H4 (cell line): Measurements from ENCODE around the gene HOXD4. TPM values are rescaled to one million over a fixed set of nuclear protein-coding genes. Genes with fewer than 3 reads are reported as not detected.

Experiments used
- DNase-seq: peaks from one replicate; pipeline ENCODE4 v3.0.0-alpha.2; 2015; ENCODE audit warnings: low spot score
- total RNA-seq: library from RNA; depleted of rRNA; stranded (reverse); fragments of >200 nt; shearing (Covaris generic); gene quantifications from 2 replicates; pipeline ENCODE4 v1.2.3, GENCODE V29; 2014

The HOXD4 gene
- total RNA-seq, 1 experiment from 2014 or later = not detected

- no peak for DNase-seq
Observed at GRCh38 chr2:176170602-176171305, 19.4 kb downstream of the HOXD4 start.

- no peak for DNase-seq
Observed at GRCh38 chr2:176171351-176172006, 20.1 kb downstream of the HOXD4 start.

GRCh38 chr2:176172007-176172894 lies 20.9 kb downstream of the HOXD4 start:
- DNase-seq = no peak

GRCh38 chr2:176172895-176173566 lies 21.7 kb downstream of the HOXD4 start:
- no peak for DNase-seq

GRCh38 chr2:176173567-176174381 lies 22.4 kb downstream of the HOXD4 start:
- DNase-seq = no peak

GRCh38 chr2:176174382-176174823 lies 23.1 kb downstream of the HOXD4 start:
- no peak for DNase-seq

GRCh38 chr2:176174824-176175708 lies 23.7 kb downstream of the HOXD4 start:
- DNase-seq = no peak

- DNase-seq = no peak
Observed at GRCh38 chr2:176175709-176176607, 24.6 kb downstream of the HOXD4 start.

GRCh38 chr2:176177580-176178037 lies 26.3 kb downstream of the HOXD4 start:
- no peak for DNase-seq

GRCh38 chr2:176178038-176178756 lies 26.8 kb downstream of the HOXD4 start:
- DNase-seq = no peak

- DNase-seq = no peak
Observed at GRCh38 chr2:176178757-176179295, 27.5 kb downstream of the HOXD4 start.

GRCh38 chr2:176181551-176181950 lies 30.2 kb downstream of the HOXD4 start:
- no peak for DNase-seq

GRCh38 chr2:176182671-176183070 lies 31.3 kb downstream of the HOXD4 start:
- no peak for DNase-seq

GRCh38 chr2:176184749-176185148 lies 33.4 kb downstream of the HOXD4 start:
- DNase-seq = no peak

GRCh38 chr2:176186024-176186423 lies 34.7 kb downstream of the HOXD4 start:
- no peak for DNase-seq

GRCh38 chr2:176187200-176187898 lies 36.0 kb downstream of the HOXD4 start:
- no peak for DNase-seq
